Measurements from ENCODE around the gene PPY.

DNA sequence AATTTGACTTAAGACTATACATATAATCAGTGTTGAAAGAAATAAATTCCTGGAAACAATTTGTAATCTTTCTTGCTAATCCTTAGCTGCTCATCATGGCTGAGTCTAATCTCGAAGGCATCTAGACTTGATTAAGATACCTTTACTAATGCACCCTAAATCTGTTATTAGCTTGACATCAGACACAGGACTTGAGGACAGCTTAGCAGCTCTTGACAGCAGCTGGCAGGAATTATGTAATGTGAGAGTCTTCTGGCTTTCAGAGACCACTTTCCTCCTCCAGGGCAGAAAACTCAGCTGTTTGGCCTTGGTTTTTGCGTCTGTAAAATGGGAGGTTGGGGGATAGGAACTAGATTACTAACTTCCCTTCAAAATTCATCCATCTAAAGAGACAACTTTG lies 27.8 kb downstream of the PPY start:
- TF ChIP-seq, protein P1, sequence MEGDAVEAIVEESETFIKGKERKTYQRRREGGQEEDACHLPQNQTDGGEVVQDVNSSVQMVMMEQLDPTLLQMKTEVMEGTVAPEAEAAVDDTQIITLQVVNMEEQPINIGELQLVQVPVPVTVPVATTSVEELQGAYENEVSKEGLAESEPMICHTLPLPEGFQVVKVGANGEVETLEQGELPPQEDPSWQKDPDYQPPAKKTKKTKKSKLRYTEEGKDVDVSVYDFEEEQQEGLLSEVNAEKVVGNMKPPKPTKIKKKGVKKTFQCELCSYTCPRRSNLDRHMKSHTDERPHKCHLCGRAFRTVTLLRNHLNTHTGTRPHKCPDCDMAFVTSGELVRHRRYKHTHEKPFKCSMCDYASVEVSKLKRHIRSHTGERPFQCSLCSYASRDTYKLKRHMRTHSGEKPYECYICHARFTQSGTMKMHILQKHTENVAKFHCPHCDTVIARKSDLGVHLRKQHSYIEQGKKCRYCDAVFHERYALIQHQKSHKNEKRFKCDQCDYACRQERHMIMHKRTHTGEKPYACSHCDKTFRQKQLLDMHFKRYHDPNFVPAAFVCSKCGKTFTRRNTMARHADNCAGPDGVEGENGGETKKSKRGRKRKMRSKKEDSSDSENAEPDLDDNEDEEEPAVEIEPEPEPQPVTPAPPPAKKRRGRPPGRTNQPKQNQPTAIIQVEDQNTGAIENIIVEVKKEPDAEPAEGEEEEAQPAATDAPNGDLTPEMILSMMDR (IDR thresholded peaks at IDR 0.05; ENCODE audit: low read length), result no peak
- no peak for TF ChIP-seq EZH2 (optimal IDR thresholded peaks at IDR 0.05; ENCODE audit: low read depth, low read length)
- TF ChIP-seq EZH2phosphoT487 (IDR thresholded peaks at IDR 0.05; ENCODE audit: low read length), result no peak

All from MM.1S (cell line).